Measurements from ENCODE around the gene ARR3. TPM values are rescaled to one million over a fixed set of nuclear protein-coding genes. Genes with fewer than 3 reads are reported as not detected.
A peak's percentile ranks its signal among the peaks of the same experiment; 100 is the strongest.

The ARR3 gene
- total and polyA plus RNA-seq, 2 donors (not counting 3 experiments of a cell fraction or from before 2014, with no cell fraction given): not detected

GRCh38 chrX:70281951-70282350 is 13.8 kb downstream of the ARR3 start, which contains the start of gene RAB41:
RAB41 (plus strand) TSS chrX:70282172; CDS start chrX:70282218, 46 bp downstream.
- Histone ChIP-seq H3K27me3 (ENCODE audit: control insufficient read depth in 2 of 2, insufficient read depth in 2 of 2, low read length in 2 of 2) (no peaks in the 10 kb centered on the region), H3K4me1 (ENCODE audit: control insufficient read depth, extremely low read depth, insufficient read depth, low read length) (no peaks in the 10 kb centered on the region), H3K4me3 (replicated peaks in 1 of 3; ENCODE audit: insufficient read depth in 1 of 3, low read depth in 1 of 3, low read length in 3 of 3) (no peak within 1 kb of the TSS), H3K27ac (ENCODE audit: insufficient read depth, low read depth, low read length) (no peak within 1 kb of the TSS), H3K9ac (replicated peaks; ENCODE audit: extremely low read depth, insufficient read depth, low read length) (no peak within 1 kb of the TSS), H3K9me1 (replicated peaks; ENCODE audit: control insufficient read depth, extremely low read depth, insufficient read depth, low read length) (no peaks in the 10 kb centered on the region), H3K36me3 (ENCODE audit: control insufficient read depth in 2 of 2, extremely low read depth in 1 of 2, insufficient read depth in 2 of 2, low read length in 2 of 2) (no peaks in the 10 kb centered on the region), H4K20me1 (replicated peaks; ENCODE audit: control insufficient read depth, extremely low read depth, insufficient read depth, low read length) (no peaks in the 10 kb centered on the region), H3K4me2 (ENCODE audit: insufficient read depth, low read length) (no peak within 1 kb of the TSS), H3K9me3 (replicated peaks; ENCODE audit: control insufficient read depth, insufficient read depth, low read length) (no peaks in the 10 kb centered on the region), H2AFZ (ENCODE audit: low read depth, low read length) (no peak within 1 kb of the TSS), H3K79me2 (ENCODE audit: control insufficient read depth, insufficient read depth, low read length) (no peaks in the 10 kb centered on the region)
- DNase-seq (ENCODE audit: low read depth, low spot score) (no peak), FAIRE-seq (no peak)
- BruUV-seq (replicated peaks): no TSS peak
- intact Hi-C loops (cut with micrococcal nuclease) (no loop called here), dilution Hi-C loops (cut with MboI; ENCODE audit: extremely low pct_ligation_motif_present, low sequenced_read_pairs) (no loop called here)
- CTCF ChIA-PET: no interaction called here
- TF ChIP-seq FOS (IDR thresholded peaks at IDR 0.05; ENCODE audit: borderline replicate concordance, insufficient read depth, low read length): no peak
- TF ChIP-seq GATA2 (IDR thresholded peaks at IDR 0.05; ENCODE audit: insufficient read depth, insufficient read length, low read depth, low read length): no peak
- POLR2A ChIA-PET: no interaction called here

- peaks cover 40% of the 10 kb centered on the region for H3K79me2 ChIP-seq (ENCODE audit: control insufficient read depth, insufficient read depth, low read length)
- FAIRE-seq: no peak
- H3K36me3 ChIP-seq (ENCODE audit: control insufficient read depth in 2 of 2, extremely low read depth in 1 of 2, insufficient read depth in 2 of 2, low read length in 2 of 2): no peaks in the 10 kb centered on the region
- TF ChIP-seq FOS (IDR thresholded peaks at IDR 0.05; ENCODE audit: borderline replicate concordance, insufficient read depth, low read length) (no peak), MYC (IDR thresholded peaks at IDR 0.05; ENCODE audit: low read depth, low read length) (no peak), POLR2A (IDR thresholded peaks at IDR 0.05; ENCODE audit: low read depth, low read length) (no peak), MAX (IDR thresholded peaks at IDR 0.05; ENCODE audit: insufficient read depth, insufficient read length) (no peak), GATA2 (IDR thresholded peaks at IDR 0.05; ENCODE audit: insufficient read depth, insufficient read length, low read depth, low read length) (no peak), CTCF (IDR thresholded peaks at IDR 0.05; ENCODE audit: extremely low read depth in 1 of 2, insufficient read depth in 1 of 2, low read depth in 1 of 2, low read length in 2 of 2) (no peak), EZH2 (IDR thresholded peaks at IDR 0.05; ENCODE audit: borderline replicate concordance, low read depth, low read length, severe bottlenecking) (no peak), JUN (IDR thresholded peaks at IDR 0.05; ENCODE audit: borderline replicate concordance, insufficient read depth, insufficient read length, low read depth) (no peak), POLR2AphosphoS5 (IDR thresholded peaks at IDR 0.05; ENCODE audit: insufficient read depth, low read depth, low read length) (no peak)
- CTCF ChIA-PET: interaction anchor here (0.6 to 1.0 kb wide), 4 partner anchors 8 to 156 kb away, joined by 3 to 6 read pairs (median 4); partner anchors contain the start of gene IGBP1
- H4K20me1 ChIP-seq (replicated peaks; ENCODE audit: control insufficient read depth, extremely low read depth, insufficient read depth, low read length): no peaks in the 10 kb centered on the region
- H3K9ac ChIP-seq (replicated peaks; ENCODE audit: extremely low read depth, insufficient read depth, low read length): peak overlapping the region; percentile 67
- peak overlapping the region; percentile 91 for H2AFZ ChIP-seq (ENCODE audit: low read depth, low read length)
- H3K27me3 ChIP-seq (ENCODE audit: control insufficient read depth in 2 of 2, insufficient read depth in 2 of 2, low read length in 2 of 2): no peaks in the 10 kb centered on the region
- dilution Hi-C loops (cut with MboI; ENCODE audit: extremely low pct_ligation_motif_present, low sequenced_read_pairs) (no loop called here), intact Hi-C loops (cut with micrococcal nuclease) (loop anchor here (1.0 kb wide), 1 partner anchor 156 kb away; the partner anchor contains the start of gene IGBP1)
- peak overlapping the region; percentile 66 for H3K27ac ChIP-seq (ENCODE audit: insufficient read depth, low read depth, low read length)
- peaks cover 18% of the 10 kb centered on the region for H3K4me1 ChIP-seq (ENCODE audit: control insufficient read depth, extremely low read depth, insufficient read depth, low read length)
- DNase-seq (ENCODE audit: low read depth, low spot score): no peak
- TSS peak; percentile 60 for BruUV-seq (replicated peaks)
- no peaks in the 10 kb centered on the region for H3K9me1 ChIP-seq (replicated peaks; ENCODE audit: control insufficient read depth, extremely low read depth, insufficient read depth, low read length)
- H3K4me2 ChIP-seq (ENCODE audit: insufficient read depth, low read length): peak overlapping the region; percentile 78
- H3K9me3 ChIP-seq (replicated peaks; ENCODE audit: control insufficient read depth, insufficient read depth, low read length): no peaks in the 10 kb centered on the region
- H3K4me3 ChIP-seq (replicated peaks in 1 of 3; ENCODE audit: insufficient read depth in 1 of 3, low read depth in 1 of 3, low read length in 3 of 3): peak overlapping the region; percentile 70 to 86 (median 84)
- POLR2A ChIA-PET: no interaction called here
Measured at GRCh38 chrX:70289168-70289792, 21.1 kb downstream of the ARR3 start.
